Fibroblast of the aortic adventitia (primary cell): ENCODE data around the gene IVL. TPM values are rescaled to one million over a fixed set of nuclear protein-coding genes. Genes with fewer than 3 reads are reported as not detected.

ENCODE experiments used
- DNase-seq: peaks from one replicate; pipeline ENCODE4 v3.0.0-alpha.2; 2010; ENCODE audit warnings: low read depth
- H3K4me3 ChIP-seq: 2 replicates; pipeline ENCODE4 v1.5.1; 2011; ENCODE audit warnings: low read depth, mild to moderate bottlenecking, control low read depth, low read length, moderate library complexity
- total RNA-seq: library from RNA; depleted of rRNA; stranded (reverse); fragments of >200 nt; gene quantifications from 2 replicates; pipeline ENCODE4 v1.2.3, GENCODE V29; 2012; ENCODE audit warnings: low replicate concordance
- TF ChIP-seq, protein P1 (sequence below): IDR thresholded peaks from 2 replicates; pipeline ENCODE4 v1.5.1; 2011; ENCODE audit warnings: mild to moderate bottlenecking, low read length, control low read depth, inconsistent platforms; ENCODE audit not compliant: insufficient read depth

Gene IVL
- total RNA-seq, 1 donor = not detected

GRCh38 chr1:152942161-152942560, 33.8 kb downstream of the IVL start:
- H3K4me3 ChIP-seq = no peak overlapping the region
- no peak for DNase-seq
- TF ChIP-seq, protein P1, sequence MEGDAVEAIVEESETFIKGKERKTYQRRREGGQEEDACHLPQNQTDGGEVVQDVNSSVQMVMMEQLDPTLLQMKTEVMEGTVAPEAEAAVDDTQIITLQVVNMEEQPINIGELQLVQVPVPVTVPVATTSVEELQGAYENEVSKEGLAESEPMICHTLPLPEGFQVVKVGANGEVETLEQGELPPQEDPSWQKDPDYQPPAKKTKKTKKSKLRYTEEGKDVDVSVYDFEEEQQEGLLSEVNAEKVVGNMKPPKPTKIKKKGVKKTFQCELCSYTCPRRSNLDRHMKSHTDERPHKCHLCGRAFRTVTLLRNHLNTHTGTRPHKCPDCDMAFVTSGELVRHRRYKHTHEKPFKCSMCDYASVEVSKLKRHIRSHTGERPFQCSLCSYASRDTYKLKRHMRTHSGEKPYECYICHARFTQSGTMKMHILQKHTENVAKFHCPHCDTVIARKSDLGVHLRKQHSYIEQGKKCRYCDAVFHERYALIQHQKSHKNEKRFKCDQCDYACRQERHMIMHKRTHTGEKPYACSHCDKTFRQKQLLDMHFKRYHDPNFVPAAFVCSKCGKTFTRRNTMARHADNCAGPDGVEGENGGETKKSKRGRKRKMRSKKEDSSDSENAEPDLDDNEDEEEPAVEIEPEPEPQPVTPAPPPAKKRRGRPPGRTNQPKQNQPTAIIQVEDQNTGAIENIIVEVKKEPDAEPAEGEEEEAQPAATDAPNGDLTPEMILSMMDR = no peak

GRCh38 chr1:152946248-152946647, 37.9 kb downstream of the IVL start:
- TF ChIP-seq, protein P1 = no peak
- no peak overlapping the region for H3K4me3 ChIP-seq
- no peak for DNase-seq

GRCh38 chr1:152946651-152947256, 38.4 kb downstream of the IVL start, which contains the start of gene SPRR5:
Gene SPRR5, plus strand, starts transcription at chr1:152947206. Its CDS starts 1,349 bp downstream, at chr1:152948555.
- no peak within 1 kb of the TSS for H3K4me3 ChIP-seq
- DNase-seq = no peak
- TF ChIP-seq, protein P1 = no peak

DNA sequence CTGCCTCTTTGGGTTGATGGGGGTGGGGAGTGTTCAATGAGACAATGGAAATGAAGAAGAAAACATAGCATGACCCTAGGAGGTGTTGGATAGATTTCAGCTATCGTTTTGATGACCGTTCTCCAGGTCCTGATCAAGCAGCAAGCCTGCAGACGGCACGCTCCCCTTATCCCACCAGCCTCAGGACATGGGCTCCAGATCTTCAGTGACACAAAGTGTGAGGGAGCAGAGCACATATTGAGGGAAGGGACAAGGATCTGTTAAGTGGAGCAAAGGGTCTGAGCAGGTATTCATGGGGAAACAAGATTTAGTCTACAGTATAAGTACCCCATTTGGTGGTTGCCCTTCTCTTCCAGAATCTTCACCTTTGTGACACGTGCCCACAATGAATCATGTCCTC, 43.4 kb downstream of the IVL start:
- H3K4me3 ChIP-seq = no peak overlapping the region
- TF ChIP-seq, protein P1 = no peak
- no peak for DNase-seq

GRCh38 chr1:152953761-152954160, 45.4 kb downstream of the IVL start:
- TF ChIP-seq, protein P1 = no peak
- no peak overlapping the region for H3K4me3 ChIP-seq

GRCh38 chr1:152954436-152954835, 46.1 kb downstream of the IVL start:
- no peak for DNase-seq

More at GRCh38 chr1:152953761-152954160, 45.4 kb downstream of the IVL start:
- no peak for DNase-seq

More at GRCh38 chr1:152954436-152954835, 46.1 kb downstream of the IVL start:
- TF ChIP-seq, protein P1 = no peak
- H3K4me3 ChIP-seq = no peak overlapping the region
